H1 (cell line): ENCODE data around the gene DCPS. TPM values are rescaled to one million over a fixed set of nuclear protein-coding genes. Genes with fewer than 3 reads are reported as not detected.

Experiments used
- BACH1 ChIP-seq: IDR thresholded peaks from 2 replicates; pipeline ENCODE4 v1.6.1; 2012; ENCODE audit warnings: low read length, improper control_type of control experiment
- CTCF ChIP-seq, 3 experiments: IDR thresholded peaks; 1 replicate in 2 of 3; 2 replicates in 1 of 3; pipeline versions ENCODE4 v1.5.1 to v1.6.1; 2011; ENCODE audit warnings: low read length in 3 of 3, mild to moderate bottlenecking in 3 of 3, inconsistent platforms in 2 of 3, low read depth in 1 of 3, moderate library complexity in 1 of 3; ENCODE audit not compliant: insufficient read depth in 1 of 3; ENCODE audit errors: control extremely low read depth in 1 of 3
- EZH2 ChIP-seq: fragments of 200-600 bp; sonication (generic); IDR thresholded peaks from 2 replicates; pipeline ENCODE4 v1.7.1; 2012; ENCODE audit warnings: low read depth, mild to moderate bottlenecking, moderate library complexity, low read length, inconsistent platforms; ENCODE audit not compliant: severe bottlenecking
- SRF ChIP-seq: IDR thresholded peaks from 2 replicates; pipeline ENCODE4 v1.6.1; 2011; ENCODE audit warnings: mild to moderate bottlenecking, low read depth, low read length, moderate library complexity
- polyA plus RNA-seq, 7 experiments: library from polyadenylated mRNA; depleted of rRNA in 3 of 7; stranded (reverse) in 5 of 7; unstranded in 2 of 7; fragments of >200 nt in 5 of 7; fragments of 200-250 nt in 2 of 7; gene quantifications; 1 replicate in 5 of 7; 2 replicates in 1 of 7; 4 replicates in 1 of 7; pipeline versions ENCODE4 v1.2.1 to v1.2.3, GENCODE V29; 2011 to 2013; ENCODE audit warnings: missing spikeins in 2 of 7, mixed read lengths in 2 of 7
- total RNA-seq: library from RNA; stranded (reverse); fragmentation: NEBNext Ultra II Directional; extraction: Animal tissue kit (Norgen Biotek cat#: 25700); gene quantifications from 2 replicates; pipeline ENCODE4 v1.2.1, GENCODE V29; 2021
- TF ChIP-seq, protein P1 (sequence below): IDR thresholded peaks from 2 replicates; pipeline ENCODE4 v1.6.1; 2012; ENCODE audit warnings: inconsistent platforms

The DCPS gene
- total and polyA plus RNA-seq, 2 of the 8 experiments (the other 6 are each of a cell fraction or from before 2014, with no cell fraction given): 24.6 to 55.2 TPM

DNA sequence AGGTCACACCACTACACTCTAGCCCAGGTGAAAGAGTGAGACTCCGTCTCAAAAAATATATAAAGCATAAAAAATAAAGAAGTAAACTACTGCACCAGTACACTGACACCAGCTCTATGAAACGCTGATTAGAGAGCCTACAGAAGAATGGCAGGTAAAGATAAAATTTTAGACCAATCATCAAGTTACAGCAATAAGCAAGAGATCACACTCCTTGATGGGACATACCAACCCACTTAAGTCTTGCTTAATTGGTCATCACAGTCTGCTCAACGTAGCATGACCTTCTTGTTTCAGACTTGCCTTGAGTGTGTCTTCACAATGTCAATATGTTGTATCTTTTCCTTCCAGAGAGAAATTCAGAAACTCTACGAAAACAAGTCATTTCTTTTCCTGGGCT, 47.6 kb upstream of the DCPS start (continued):
- TF ChIP-seq CTCF (IDR thresholded peaks at IDR 0.05; ENCODE audit: control extremely low read depth in 1 of 3, insufficient read depth in 1 of 3, low read depth in 1 of 3, low read length in 3 of 3) (no peak), BACH1 (no peak), SRF (no peak), EZH2 (no peak)
- TF ChIP-seq, protein P1, sequence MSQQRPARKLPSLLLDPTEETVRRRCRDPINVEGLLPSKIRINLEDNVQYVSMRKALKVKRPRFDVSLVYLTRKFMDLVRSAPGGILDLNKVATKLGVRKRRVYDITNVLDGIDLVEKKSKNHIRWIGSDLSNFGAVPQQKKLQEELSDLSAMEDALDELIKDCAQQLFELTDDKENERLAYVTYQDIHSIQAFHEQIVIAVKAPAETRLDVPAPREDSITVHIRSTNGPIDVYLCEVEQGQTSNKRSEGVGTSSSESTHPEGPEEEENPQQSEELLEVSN: no peak
